HepG2 (cell line): Measurements from ENCODE around the gene CRKL. TPM values are rescaled to one million over a fixed set of nuclear protein-coding genes. Genes with fewer than 3 reads are reported as not detected.

ENCODE experiments used
- AKNA ChIP-seq: sonication (generic); formaldehyde crosslinking; IDR thresholded peaks from 2 replicates; pipeline ENCODE4 v1.4.0; 2020; ENCODE audit warnings: missing genetic modification reagents, borderline replicate concordance
- BRD4 ChIP-seq: sonication (generic); formaldehyde crosslinking; IDR thresholded peaks from 2 replicates; pipeline ENCODE4 v1.4.0; 2020; ENCODE audit warnings: missing genetic modification reagents
- DBP ChIP-seq: sonication (generic); formaldehyde crosslinking; IDR thresholded peaks from 2 replicates; pipeline ENCODE4 v1.4.0; 2020; ENCODE audit warnings: missing genetic modification reagents; ENCODE audit errors: not compliant biosample characterization
- ELF3 ChIP-seq: IDR thresholded peaks from 2 replicates; pipeline ENCODE4 v1.6.1; 2016; ENCODE audit warnings: missing genetic modification reagents, missing compliant biosample characterization
- HOMEZ ChIP-seq: IDR thresholded peaks from 2 replicates; pipeline ENCODE4 v1.6.1; 2016; ENCODE audit warnings: low read depth
- RFX5 ChIP-seq: IDR thresholded peaks from 2 replicates; pipeline ENCODE4 v1.6.1; 2011; ENCODE audit warnings: low read depth, low read length, improper control_type of control experiment
- RNF2 ChIP-seq: fragments of 450-650 bp; conservative IDR thresholded peaks from 2 replicates; pipeline ENCODE4 v1.6.1; 2016; ENCODE audit warnings: low read depth
- TBL1XR1 ChIP-seq: fragments of 150-350 bp; IDR thresholded peaks from 2 replicates; pipeline ENCODE4 v1.6.1; 2014; ENCODE audit warnings: borderline replicate concordance, low read length; ENCODE audit not compliant: partially characterized antibody
- TFE3 ChIP-seq: IDR thresholded peaks from 2 replicates; pipeline ENCODE4 v1.6.1; 2016
- TRIM24 ChIP-seq: sonication (generic); formaldehyde crosslinking; IDR thresholded peaks from 2 replicates; pipeline ENCODE4 v1.8.0; 2022; ENCODE audit warnings: mild to moderate bottlenecking, missing genetic modification reagents
- ZBTB14 ChIP-seq: sonication (generic); formaldehyde crosslinking; IDR thresholded peaks from 2 replicates; pipeline ENCODE4 v1.4.0; 2020; ENCODE audit warnings: missing genetic modification reagents
- ZKSCAN5 ChIP-seq: sonication (generic); formaldehyde crosslinking; IDR thresholded peaks from 2 replicates; pipeline ENCODE4 v1.5.1; 2020; ENCODE audit warnings: mild to moderate bottlenecking, missing genetic modification reagents
- ZNF7 ChIP-seq: IDR thresholded peaks from 2 replicates; pipeline ENCODE4 v1.6.1; 2016; ENCODE audit warnings: missing biosample characterization, missing genetic modification reagents
- ZNF737 ChIP-seq: sonication (generic); formaldehyde crosslinking; IDR thresholded peaks from 2 replicates; pipeline ENCODE4 v1.5.0; 2020; ENCODE audit warnings: missing genetic modification reagents, mild to moderate bottlenecking, borderline replicate concordance
- polyA plus RNA-seq, 8 experiments: library from polyadenylated mRNA; depleted of rRNA in 3 of 8; stranded (reverse) in 7 of 8; unstranded in 1 of 8; fragments of >200 nt; fragmentation: Illumina TruSeq in 4 of 8; extraction: Trizol in 4 of 8; gene quantifications; 2 replicates each; pipeline versions ENCODE4 v1.2.1 to v1.2.3, GENCODE V29; 2011 to 2016; ENCODE audit warnings: low read depth in 4 of 8, missing spikeins in 1 of 8, mixed read lengths in 1 of 8; ENCODE audit not compliant: insufficient read depth in 1 of 8
- total RNA-seq, 5 experiments: library from RNA; depleted of rRNA; stranded (reverse); fragments of >200 nt; fragmentation: Illumina TruSeq; extraction: Trizol; gene quantifications; 2 replicates each; pipeline ENCODE4 v1.2.3, GENCODE V29; 2016; ENCODE audit warnings: low read depth in 1 of 5

CRKL gene
- total and polyA plus RNA-seq, 2 of the 13 experiments (the other 11 are each of a cell fraction or from before 2014, with no cell fraction given), result 37.4 to 60.6 TPM

GRCh38 chr22:20981787-20982562 is 64.8 kb downstream of the CRKL start, which contains the start of gene LZTR1 (continued):
- no peak for TF ChIP-seq HOMEZ (CRISPR knock-in tag)
- peak; percentile 81 for TF ChIP-seq TFE3 (CRISPR knock-in tag)
- no peak for TF ChIP-seq ZNF7 (CRISPR knock-in tag)
- TF ChIP-seq DBP (CRISPR knock-in tag), result peak; percentile 98
- peak; percentile 83; the same call in 1 of the 2 replicates for TF ChIP-seq AKNA
- no peak for TF ChIP-seq RFX5
- TF ChIP-seq ZNF737 (CRISPR knock-in tag), result no peak
- no peak for TF ChIP-seq TBL1XR1
- TF ChIP-seq TRIM24 (CRISPR knock-in tag), result no peak
- TF ChIP-seq RNF2, result peak; percentile 99
- peak; percentile 72 for TF ChIP-seq ZBTB14 (CRISPR knock-in tag)
- TF ChIP-seq ELF3 (CRISPR knock-in tag), result peak; percentile 42; the same call in 1 of the 2 replicates
- no peak; the same call in 1 of the 2 replicates for TF ChIP-seq ZKSCAN5 (CRISPR knock-in tag)
- TF ChIP-seq BRD4 (CRISPR knock-in tag), result peak; percentile 96
